ENCODE results near the gene PLCG1. TPM values are rescaled to one million over a fixed set of nuclear protein-coding genes. Genes with fewer than 3 reads are reported as not detected.

Gene PLCG1
- polyA plus RNA-seq, 3 donors: 144 to 202 (median 174) TPM

DNA sequence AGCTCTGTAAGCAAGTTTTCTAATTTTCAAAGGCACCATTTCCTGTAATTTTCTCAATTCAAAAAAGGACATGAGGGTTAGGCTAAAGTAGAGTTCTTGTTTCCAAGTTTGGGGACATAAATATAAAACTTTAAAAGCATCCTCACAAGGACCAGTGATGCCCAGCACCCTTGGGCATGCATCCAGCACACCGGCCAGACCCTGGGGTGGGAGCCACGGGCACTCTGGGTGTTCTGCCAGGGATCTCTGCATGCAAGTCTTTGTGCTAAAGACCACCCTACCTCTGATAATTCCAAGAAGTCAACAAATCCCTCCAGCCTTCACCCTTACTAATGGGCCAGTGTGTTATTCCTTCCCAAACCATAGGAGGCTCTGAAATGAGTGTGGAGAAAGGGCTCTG is 46.5 kb downstream of the PLCG1 start:
- no peak for DNase-seq (ENCODE audit: extremely low read depth in 1 of 11, low read depth in 9 of 11, low spot score in 4 of 11)

- DNase-seq (ENCODE audit: extremely low read depth in 1 of 11, low read depth in 9 of 11, low spot score in 4 of 11): no peak
Observed at GRCh38 chr20:41185013-41185757, 47.8 kb downstream of the PLCG1 start.

DNA sequence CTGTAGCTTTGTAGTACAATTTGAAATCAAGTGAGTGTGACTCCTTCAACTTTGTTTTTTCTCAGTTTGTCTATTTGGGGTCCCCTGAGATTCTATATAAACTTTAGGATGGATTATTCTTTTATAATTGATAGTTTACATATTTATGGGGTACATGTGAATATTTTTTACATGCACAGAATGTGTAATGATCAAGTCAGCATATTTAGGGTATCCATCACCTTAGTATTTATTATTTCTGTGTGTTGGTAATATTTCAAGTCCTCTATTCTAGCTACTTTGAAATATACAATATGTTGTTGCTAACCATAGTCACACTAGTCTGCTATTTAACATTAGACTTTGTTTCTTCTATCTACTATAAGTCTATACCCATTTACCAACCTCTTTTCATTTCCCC is 50.3 kb downstream of the PLCG1 start:
- no peak for DNase-seq (ENCODE audit: extremely low read depth in 1 of 11, low read depth in 9 of 11, low spot score in 4 of 11)

DNA sequence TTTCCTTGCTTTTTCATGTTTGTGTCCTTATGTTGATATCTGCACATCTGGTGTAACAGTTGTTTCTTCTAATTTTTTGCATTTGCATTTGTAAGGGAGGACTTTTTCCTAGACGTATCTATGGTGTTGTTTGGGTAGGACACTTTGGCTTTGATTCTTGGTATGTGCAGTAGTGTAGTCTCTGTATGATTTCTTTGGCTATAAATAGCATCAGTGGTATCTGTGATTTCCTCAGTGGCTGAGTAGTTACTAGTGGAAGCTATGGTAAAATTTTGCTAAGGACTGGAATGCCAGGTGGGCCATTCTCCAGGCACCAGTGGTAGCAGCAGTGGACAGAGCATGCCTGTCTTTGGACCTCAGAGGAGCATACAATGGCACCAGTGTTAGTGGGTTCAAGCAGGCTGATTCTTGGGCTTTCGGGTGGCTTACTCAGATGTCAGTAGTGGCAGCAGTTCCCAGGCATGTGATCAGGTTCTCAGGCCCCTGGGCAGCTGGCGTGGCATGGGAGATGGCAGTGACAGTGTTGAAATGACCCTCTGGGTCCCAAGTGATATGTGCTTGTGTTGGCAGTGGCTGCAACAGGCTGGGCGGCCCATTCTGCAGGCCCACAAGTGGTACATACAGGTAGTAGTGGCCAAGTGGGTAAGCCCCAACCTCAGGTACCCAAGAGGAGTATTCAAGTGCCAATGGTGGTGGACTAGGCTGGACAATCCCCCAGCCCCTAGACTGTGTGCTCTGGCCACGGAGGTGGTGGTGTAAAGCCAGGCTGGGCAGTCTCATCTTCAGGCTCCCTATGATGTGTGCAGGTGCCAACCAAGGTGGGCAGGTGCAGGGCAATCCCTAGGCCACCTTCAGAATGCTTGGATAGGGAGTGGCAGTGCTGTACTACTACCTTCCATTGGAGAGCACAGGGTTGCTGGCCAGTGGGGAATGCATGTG is 54.5 kb downstream of the PLCG1 start:
- DNase-seq (ENCODE audit: extremely low read depth in 1 of 11, low read depth in 9 of 11, low spot score in 4 of 11): no peak

- no peak for DNase-seq (ENCODE audit: extremely low read depth in 1 of 11, low read depth in 9 of 11, low spot score in 4 of 11)
Observed at GRCh38 chr20:41192575-41192974, 55.2 kb downstream of the PLCG1 start.

- DNase-seq (ENCODE audit: extremely low read depth in 1 of 11, low read depth in 9 of 11, low spot score in 4 of 11): no peak
Observed at GRCh38 chr20:41196653-41197225, 59.4 kb downstream of the PLCG1 start.

DNA sequence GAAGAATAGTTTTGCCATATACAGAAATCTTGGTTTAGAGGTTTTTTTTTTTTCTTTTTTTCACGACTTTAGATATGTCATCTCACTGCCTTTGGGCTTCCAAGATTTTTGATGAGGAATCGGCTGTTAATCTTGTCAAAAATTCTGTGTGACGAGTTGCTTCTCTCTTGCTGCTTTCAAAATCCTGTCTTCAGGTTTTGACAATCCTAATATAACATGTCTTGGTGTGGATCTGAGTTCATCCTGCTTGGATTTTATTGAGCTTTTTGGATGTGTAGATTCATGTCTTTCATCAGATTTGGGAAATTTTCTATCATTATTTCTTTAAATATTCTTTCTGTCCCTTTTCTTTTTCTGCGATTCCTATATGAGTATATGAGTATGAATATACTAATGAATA is 61.1 kb downstream of the PLCG1 start:
- DNase-seq (ENCODE audit: extremely low read depth in 1 of 11, low read depth in 9 of 11, low spot score in 4 of 11): no peak

GRCh38 chr20:41200446-41201202 is 63.3 kb downstream of the PLCG1 start:
- DNase-seq (ENCODE audit: extremely low read depth in 1 of 11, low read depth in 9 of 11, low spot score in 4 of 11): no peak

- DNase-seq (ENCODE audit: extremely low read depth in 1 of 11, low read depth in 9 of 11, low spot score in 4 of 11): no peak
Observed at GRCh38 chr20:41201760-41202159, 64.4 kb downstream of the PLCG1 start.

DNA sequence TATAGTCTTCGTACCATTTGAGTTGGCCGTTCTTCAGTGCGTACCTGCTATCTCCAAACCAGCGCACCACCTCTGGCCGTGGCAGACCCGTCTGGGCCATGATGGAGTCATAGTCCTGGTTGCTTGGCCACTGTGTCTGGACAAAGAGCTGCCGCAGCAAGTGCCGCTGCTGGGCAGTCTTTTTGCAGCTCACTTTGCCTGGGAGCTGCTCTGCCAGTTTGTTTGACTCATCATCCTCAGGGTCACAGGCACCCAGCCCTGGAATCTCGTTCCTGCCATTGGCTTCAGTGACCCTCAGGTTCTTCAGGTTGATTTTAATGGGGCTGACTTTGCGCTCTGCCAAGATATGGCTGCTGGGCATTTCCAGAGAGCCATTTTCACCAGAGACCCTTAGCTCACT is 65.1 kb downstream of the PLCG1 start:
- DNase-seq (ENCODE audit: extremely low read depth in 1 of 11, low read depth in 9 of 11, low spot score in 4 of 11): no peak

GRCh38 chr20:41203660-41204059 is 66.3 kb downstream of the PLCG1 start:
- no peak for DNase-seq (ENCODE audit: extremely low read depth in 1 of 11, low read depth in 9 of 11, low spot score in 4 of 11)

DNA sequence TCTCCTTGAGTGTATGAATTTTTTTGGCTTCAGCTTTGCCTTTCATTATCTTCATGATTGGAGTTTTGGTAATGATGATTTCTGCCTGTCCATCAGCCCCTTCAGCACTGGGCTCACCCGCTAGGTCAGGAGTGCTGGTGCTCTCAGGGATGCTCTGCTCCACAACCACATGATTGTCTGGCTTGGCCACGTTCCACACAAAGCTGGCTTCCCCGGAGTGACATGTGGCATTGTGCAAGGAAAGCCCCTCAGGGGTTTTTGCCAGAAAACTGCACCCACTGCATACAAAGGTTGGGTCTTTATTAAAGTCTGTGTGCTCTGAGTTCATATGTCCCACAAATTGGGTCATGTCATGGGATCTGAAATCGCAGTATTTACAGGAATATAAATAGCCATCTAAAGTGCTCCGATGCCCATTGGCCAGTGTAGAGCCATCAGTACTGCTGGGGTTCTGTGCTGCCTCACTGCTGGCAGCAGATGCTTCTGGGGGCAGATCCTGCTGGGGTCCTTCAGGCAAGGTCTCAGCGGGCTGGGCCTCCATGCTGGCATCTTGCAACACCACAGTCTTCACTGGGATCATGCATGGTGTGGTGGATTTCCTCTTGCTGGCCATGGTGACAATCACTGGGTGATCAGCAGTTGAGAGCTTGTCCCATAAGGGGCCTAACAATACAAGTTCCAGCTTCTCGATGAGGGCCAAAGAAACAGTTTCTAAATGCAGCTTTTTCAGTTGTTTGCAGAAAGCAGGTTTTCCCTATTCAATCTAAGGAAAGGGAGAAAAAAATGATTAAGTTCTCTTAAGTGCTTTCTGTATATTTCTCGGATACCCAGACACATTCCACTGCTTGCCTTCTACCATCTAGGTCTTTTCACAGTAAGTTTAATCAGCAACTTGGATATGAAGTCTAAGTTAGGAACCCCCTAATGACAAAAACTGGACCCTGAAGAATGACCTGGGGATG is 67.2 kb downstream of the PLCG1 start:
- DNase-seq (ENCODE audit: extremely low read depth in 1 of 11, low read depth in 9 of 11, low spot score in 4 of 11): no peak

- no peak for DNase-seq (ENCODE audit: extremely low read depth in 1 of 11, low read depth in 9 of 11, low spot score in 4 of 11)
Observed at GRCh38 chr20:41205313-41205712, 68.0 kb downstream of the PLCG1 start.

DNA sequence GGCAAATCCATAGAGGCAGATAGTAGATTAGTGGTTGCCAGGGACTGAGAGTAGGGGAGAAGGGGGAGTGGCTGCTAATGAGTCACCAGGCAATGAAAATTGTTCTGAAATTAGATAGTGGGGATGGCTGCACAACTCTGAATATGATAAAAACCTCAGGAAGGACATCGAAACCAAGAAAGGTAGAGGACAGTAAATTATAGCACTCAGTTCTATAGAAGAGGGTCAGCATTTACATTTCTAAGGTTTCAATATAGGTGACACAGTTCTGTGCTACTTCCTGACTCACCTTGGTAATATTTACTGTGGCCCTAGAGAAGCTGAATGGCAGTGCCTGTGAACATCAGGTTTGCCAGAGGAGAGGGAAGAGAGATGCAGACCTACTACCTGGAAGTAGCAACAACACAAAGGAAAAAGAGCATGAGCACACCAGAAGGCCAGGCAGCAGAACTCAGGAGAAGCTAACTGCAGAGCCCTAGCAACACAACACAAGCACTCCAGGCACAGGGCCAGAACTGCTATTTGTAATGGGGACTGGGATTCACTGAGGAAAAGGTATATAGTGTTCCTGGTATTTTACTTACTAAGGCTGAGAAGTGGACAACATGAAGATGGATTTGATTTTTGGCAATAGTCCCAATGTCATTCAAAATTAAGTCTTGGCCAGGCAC is 75.9 kb downstream of the PLCG1 start:
- DNase-seq (ENCODE audit: extremely low read depth in 1 of 11, low read depth in 9 of 11, low spot score in 4 of 11): no peak

GRCh38 chr20:41214202-41214601 is 76.9 kb downstream of the PLCG1 start:
- DNase-seq (ENCODE audit: extremely low read depth in 1 of 11, low read depth in 9 of 11, low spot score in 4 of 11): no peak

DNA sequence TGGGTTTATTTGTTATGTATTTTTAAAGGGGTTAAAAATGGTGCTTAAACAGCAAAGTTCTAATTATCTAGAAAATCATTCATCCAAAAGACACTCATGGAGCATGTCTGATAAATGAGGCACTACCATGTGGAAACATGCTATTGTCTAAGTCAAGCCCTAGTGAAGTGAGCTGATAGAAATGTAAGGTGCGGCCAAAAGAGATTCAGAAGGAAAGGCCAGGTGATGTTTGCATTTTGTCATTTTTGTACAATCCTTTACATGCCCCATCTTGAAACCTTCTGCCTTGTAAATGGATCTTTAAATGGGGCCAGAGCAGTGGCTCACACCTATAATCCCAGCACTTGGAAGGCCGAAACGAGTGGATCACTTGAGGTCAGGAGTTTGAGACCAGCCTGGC is 77.3 kb downstream of the PLCG1 start:
- no peak for DNase-seq (ENCODE audit: extremely low read depth in 1 of 11, low read depth in 9 of 11, low spot score in 4 of 11)

GRCh38 chr20:41217422-41217821 is 80.1 kb downstream of the PLCG1 start:
- DNase-seq (ENCODE audit: extremely low read depth in 1 of 11, low read depth in 9 of 11, low spot score in 4 of 11): no peak

- no peak for DNase-seq (ENCODE audit: extremely low read depth in 1 of 11, low read depth in 9 of 11, low spot score in 4 of 11)
Observed at GRCh38 chr20:41218466-41218865, 81.1 kb downstream of the PLCG1 start.
